B cell (primary cell): ENCODE data around the gene MKRN3.

Experiments
- EZH2 ChIP-seq: IDR thresholded peaks from 2 replicates; pipeline ENCODE4 v1.6.1; 2012; ENCODE audit warnings: borderline replicate concordance, low read depth, mild to moderate bottlenecking, moderate library complexity, low read length; ENCODE audit not compliant: insufficient read depth, poor library complexity, severe bottlenecking
- TF ChIP-seq, protein P1 (sequence below): fragments of 200-600 bp; IDR thresholded peaks from one replicate; pipeline ENCODE4 v1.8.0; 2022; ENCODE audit warnings: antibody characterized with exemption, mild to moderate bottlenecking

DNA sequence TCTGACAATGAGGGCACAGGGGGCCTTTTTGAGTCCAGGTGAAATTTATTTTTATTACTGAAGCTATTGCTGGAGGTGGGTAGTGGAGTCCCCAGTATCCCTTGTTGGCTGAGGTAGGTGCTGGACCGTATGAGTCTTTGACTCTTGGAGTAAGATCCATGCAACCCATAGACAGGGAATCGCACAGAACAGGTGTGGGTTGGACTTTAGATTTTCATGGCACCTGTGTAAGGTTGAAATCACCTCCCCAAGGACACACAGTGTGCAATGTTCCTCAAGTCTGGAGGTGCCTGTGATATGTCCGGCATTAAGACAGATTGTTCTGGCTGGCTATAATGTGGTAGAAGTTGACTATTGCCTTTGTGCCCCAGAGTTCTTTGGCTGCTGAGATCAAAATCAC lies 23.5 kb downstream of the MKRN3 start:
- TF ChIP-seq, protein P1, sequence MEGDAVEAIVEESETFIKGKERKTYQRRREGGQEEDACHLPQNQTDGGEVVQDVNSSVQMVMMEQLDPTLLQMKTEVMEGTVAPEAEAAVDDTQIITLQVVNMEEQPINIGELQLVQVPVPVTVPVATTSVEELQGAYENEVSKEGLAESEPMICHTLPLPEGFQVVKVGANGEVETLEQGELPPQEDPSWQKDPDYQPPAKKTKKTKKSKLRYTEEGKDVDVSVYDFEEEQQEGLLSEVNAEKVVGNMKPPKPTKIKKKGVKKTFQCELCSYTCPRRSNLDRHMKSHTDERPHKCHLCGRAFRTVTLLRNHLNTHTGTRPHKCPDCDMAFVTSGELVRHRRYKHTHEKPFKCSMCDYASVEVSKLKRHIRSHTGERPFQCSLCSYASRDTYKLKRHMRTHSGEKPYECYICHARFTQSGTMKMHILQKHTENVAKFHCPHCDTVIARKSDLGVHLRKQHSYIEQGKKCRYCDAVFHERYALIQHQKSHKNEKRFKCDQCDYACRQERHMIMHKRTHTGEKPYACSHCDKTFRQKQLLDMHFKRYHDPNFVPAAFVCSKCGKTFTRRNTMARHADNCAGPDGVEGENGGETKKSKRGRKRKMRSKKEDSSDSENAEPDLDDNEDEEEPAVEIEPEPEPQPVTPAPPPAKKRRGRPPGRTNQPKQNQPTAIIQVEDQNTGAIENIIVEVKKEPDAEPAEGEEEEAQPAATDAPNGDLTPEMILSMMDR, result no peak
- no peak for TF ChIP-seq EZH2
